RCC 7860 (cell line): ENCODE results near the gene PRKAG3.
A peak's percentile ranks its signal among the peaks of the same experiment; 100 is the strongest.
"Not testable (repeated sequence)": the region's sequence is repeated elsewhere in the genome, so short reads cannot be mapped to it uniquely, and the experiment has no call there.

ENCODE experiments used
- DNase-seq: peaks from one replicate; pipeline ENCODE4 v3.0.0-alpha.2; 2015; ENCODE audit warnings: low spot score
- FAIRE-seq: peaks from 2 replicates; lab custom pipeline; 2012; peaks lifted over from hg19 to GRCh38; lab: Jason Lieb, UNC

Gene PRKAG3

DNA sequence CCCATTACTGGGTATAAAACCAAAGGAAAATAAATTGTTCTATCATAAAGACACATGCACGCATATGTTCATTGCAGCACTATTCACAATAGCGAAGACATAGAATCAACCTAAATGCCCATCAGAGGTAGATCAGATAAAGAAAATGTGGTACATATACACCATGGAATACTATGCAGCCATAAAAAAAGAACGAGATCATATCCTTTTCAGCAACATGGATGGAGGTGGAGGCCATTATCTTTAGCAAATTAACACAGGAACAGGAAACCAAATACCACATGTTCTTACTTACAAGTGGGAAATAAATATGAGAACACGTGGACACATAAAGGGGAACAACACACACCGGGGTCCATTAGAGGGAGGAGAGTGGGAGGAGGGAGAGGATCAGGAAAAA is 12.7 kb upstream of the PRKAG3 start:
- not testable (repeated sequence) for DNase-seq, FAIRE-seq

DNA sequence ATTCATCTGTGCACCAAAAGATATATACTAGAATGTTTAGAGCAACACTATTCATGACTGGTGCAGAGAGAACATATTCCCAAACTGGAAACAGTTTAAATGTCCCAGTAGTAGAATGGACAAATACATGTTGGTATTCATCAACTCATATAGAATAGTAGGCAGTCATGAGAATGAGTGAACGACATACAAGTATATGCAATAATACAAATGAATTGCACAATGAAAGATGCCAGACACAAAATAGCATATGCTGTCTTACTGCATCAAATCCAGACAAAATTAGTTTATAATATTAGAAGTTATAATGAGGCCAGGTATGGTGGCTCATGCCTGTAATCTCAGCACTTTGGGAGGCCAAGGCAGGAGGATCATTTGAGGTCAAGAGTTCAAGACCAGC is 8.3 kb upstream of the PRKAG3 start:
- FAIRE-seq (no peak), DNase-seq (no peak)

DNA sequence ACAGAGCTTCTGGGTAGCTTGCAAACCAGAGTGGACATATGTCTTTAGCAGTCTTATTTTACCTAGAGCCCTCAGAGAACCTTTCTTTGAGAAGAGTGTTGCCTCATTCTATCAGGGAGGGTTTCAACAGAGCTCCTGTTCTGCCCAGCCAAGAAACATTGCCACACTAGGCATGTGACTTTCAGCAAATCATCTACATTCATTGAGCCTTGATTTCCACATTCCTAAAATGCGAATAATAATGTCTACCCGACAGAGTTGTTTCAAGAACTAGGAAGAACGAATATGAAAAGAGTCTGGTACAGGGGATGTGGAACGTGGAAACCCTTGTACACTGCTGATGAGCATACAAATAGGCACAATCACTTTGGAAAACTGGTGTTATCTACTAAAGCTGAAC is 7.8 kb upstream of the PRKAG3 start:
- FAIRE-seq (no peak), DNase-seq (no peak)

DNA sequence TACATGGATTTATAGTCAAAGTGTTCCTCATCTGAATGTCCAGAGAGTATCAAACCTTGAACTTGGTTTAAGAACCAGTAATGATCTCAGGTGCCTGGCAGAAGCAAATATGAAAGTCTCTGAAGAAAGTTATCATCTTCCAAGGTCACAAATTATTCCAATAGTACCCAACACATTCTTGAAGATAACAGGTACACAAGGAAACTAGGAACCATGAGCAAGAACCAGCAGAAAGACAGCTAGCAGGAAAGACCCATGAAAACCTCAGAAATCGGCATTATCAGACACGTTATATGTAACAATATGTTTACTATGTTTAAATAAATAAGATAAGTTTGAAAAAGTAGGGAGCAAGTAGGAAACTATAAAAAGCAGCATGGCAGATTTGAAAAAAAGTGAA is 5.9 kb upstream of the PRKAG3 start:
- FAIRE-seq (no peak), DNase-seq (no peak)

DNA sequence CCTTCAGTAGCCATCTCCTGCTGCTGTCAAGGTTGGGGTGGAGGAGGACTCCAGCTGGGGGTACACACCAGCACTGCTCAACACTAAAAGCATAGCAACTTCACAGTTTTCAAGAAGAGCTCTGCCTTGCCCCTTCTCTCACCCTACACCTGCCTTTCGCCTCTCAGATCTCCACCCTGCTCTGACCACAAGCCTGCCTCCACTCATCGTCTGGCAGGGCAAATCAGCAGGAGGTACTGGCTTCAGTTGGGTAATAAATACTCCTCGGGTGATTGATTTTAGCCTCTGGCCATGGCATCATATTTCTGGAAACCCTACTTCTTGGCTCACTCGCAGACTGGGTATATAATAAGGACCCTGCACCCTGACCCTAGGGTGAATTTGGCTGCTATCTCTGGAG is 3.1 kb upstream of the PRKAG3 start:
- DNase-seq: no peak
- FAIRE-seq: no peak

DNA sequence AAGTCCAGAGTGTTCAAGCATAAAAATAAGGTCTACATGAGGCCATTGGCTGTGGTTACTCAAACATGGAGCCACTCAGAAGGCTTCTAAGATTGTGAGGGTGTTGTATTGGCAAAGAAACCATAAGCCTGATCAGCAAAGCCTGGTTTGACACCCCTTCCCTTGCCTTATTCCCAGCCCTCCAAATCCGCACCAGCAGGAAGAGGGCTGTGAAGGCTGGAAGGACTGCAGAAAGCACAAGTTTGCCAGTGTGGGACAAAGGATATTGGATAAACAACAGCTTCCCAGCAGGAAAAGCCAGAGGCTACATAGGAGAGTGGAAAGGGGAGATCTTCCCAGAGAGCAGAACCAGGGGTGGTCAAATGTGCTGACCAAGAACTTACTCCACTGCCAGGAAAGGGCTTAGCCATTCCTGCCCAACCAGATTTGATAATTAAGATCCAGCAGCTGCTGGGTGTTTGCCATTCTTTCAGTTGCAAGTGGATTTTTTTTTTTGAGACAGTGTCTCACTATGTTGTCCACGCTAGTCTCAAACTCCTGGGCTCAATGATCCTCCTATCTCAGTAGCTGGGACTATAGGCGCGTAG is 1.5 kb upstream of the PRKAG3 start:
- FAIRE-seq (no peak), DNase-seq (no peak)

DNA sequence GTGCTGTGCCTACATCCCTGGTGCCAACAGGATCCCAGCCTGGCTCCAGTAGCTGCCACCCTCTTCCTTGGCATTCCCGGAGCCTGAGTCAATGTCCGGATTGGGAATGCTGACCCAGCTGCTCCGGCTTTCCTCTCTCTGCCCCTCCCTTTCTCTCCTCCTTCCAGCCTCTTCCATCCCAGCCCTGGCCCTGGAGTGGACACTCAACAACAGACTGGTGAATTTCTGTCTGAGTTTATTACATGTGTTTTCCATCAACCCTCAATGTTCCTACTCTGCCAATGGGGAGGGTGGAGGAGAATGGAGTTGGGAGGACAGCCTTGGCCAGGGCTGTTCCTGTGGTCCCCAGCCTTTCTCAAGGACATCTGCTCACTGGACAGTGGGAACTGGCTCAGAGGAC is 917 bp upstream of the PRKAG3 start:
- DNase-seq (peak; percentile 56), FAIRE-seq (peak; percentile 28)

DNA sequence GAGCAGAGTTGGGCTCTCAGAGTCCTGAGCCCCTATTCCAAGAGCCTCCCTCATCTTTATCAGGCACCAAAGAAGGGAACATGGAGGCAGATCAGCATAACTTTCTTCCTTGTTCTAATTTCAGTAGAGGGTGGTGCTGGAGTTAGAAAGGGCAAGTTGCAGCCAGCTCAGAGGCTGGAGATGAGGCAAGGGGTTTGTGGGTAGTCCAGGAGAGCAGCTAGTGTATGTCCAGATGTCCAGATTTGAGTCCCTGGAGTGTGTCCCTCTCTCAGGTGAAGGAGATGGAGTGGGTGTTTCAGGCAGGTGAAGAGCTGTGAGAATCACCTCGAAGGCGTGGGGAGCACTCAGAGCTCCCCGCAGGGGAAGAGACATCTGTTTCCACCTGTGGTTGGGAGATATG is 478 bp upstream of the PRKAG3 start:
- FAIRE-seq (no peak), DNase-seq (no peak)

DNA sequence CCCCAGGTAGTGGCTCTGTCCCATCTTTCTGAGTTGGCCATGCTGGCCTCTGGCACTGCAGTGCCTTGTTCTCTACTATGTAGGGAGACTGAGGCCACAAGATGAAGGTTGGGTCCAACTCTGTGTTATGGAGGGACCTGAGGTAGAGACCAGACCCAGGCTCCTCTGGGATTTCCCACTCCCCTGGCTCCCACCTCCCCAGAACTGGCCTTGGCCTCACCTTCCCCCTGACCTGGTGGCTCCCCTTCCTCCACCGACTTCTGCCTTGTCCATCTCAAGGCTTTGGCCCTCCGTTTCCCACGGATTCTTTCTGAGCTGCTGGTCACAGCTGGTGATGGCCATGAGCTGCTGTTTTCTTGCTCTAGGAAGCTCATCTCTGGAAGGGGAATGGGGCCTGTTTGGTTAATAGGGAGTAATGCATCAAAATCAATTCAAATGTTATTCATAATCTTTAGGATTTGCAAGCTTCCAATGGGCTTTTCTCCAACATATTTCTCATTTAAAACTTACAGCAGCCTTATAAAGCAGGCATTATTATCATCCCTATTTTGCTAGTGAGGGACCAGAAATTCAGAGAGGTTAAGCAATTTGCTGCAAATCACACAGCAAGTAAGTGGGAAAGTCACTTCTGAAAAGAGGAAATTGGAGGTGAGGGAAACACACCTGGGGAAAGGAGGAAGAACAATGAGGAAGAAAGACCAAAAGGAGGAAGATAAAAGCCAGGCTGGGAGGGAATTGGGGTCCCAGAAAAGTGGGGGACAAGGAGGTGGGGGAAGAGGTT is 887 bp downstream of the PRKAG3 start:
- DNase-seq (no peak), FAIRE-seq (no peak)

DNA sequence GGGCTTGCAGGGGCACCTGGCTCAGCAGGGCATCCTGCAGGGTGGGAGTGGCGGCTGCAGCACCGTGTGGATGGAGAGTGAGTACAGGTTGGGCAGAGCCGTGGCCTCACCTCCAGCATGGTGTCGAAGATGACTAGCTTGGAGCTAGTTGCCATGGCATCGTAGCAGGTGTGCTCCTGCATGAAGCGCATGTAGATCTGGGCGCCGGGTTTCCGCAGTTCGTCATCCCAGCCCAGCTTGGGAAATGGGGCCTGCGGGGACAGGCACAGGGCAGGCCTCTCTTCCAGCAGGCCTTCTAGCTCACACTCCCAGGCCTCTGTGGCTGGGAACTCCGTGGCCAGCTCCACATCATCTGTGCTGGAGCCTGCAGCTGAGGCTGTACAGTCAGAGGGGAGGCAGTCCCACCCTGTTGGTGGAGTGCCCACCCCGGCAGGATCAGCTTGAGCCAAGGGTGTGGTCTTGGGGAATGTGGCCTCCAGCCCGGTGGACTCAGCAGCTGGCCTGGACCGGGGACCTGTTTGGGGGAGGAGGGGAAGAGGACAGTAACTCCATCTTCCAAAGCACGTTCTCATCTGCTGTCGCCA is 1.6 kb downstream of the PRKAG3 start:
- DNase-seq (no peak), FAIRE-seq (no peak)

DNA sequence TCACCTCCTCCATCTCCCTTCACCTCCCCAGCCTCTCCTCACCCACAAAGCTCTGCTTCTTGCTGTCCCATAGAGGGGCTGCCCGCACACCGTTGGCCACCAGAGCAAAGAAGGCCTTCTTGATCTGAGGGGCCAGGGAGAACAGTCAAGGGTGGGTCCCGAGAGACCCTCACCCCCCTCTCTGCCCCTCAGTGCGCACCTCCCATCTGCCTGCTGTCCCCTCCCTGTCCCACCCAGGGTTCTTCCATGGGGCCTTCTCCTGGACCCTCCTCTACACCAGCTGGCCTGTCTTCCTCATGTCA is 3.2 kb downstream of the PRKAG3 start:
- DNase-seq: no peak
- no peak for FAIRE-seq

DNA sequence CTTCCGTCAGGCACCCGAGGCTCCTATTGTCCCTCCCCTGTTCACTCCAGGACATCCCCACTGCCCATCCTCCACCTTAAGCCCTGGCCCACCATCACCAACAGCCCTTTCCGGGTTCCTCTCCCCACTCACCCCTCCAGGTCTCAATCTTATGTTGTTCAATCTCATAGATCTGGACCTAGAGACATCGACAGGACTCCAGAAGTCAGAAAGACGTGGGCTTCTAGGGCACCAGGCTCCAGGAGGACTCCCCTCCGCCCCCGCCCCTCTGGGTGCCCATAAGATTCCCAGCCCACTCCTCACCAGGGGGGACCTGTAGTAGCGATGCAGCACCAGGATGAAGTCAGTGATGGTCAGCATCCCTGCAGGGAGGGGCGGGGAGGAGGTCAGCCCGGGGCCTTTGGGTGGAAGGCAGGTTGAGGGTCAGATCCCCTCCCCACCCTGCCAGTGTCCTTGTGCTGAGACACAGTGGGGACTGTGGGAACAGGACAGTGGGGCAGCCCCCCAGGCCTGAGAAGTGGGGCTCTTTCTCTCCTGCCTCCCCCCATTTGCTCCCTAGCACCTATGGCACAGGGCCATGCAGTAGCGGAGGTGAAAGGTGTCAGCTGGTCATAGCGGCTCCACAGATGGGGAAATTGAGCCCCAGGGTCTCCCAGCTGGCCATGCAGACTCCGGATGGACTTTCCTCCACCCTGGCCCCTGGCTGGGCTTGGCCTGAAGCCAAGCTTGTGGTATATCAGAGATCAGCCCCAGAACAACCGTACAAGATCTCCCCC is 3.7 kb downstream of the PRKAG3 start:
- no peak for FAIRE-seq
- DNase-seq: no peak

DNA sequence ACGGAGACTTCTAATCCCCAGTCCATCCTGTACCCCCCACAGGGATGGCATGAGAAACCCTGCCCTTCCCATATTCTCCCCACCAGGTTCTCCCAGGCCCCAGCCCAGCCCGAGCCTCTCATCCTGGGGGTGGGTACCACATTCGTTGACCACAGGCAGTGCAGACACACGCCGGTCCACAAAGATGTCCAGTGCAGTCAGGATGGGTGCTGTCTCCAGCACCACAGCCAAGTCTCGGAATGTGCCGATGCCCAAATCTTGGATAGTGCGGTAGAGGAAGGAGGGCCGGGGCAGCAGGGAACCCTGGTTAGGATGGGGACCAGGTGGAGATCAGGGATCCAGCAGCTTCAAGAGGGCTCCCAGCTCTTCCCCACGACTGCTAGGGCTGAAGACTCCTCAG is 4.8 kb downstream of the PRKAG3 start:
- DNase-seq: no peak
- no peak for FAIRE-seq

DNA sequence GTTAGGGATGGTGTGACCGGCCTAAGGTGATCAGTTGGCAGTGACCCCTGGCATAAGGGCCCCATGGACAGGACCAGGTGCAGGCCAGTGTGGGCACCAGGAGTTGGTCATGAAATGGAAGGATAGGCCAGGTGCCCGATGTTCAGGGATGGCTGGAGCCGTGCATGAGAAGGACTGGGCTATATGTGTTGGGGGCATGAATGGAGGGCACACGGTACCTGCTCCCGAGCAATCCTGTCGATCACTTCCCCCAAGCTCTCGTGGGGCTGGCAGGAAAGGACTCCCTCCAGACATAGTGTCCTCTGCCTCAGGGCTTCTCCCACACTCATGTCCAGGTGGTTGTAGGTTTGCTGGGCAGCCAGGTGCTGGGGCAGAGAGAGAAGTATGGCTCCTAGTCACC is 7.6 kb downstream of the PRKAG3 start:
- FAIRE-seq: no peak
- no peak for DNase-seq

DNA sequence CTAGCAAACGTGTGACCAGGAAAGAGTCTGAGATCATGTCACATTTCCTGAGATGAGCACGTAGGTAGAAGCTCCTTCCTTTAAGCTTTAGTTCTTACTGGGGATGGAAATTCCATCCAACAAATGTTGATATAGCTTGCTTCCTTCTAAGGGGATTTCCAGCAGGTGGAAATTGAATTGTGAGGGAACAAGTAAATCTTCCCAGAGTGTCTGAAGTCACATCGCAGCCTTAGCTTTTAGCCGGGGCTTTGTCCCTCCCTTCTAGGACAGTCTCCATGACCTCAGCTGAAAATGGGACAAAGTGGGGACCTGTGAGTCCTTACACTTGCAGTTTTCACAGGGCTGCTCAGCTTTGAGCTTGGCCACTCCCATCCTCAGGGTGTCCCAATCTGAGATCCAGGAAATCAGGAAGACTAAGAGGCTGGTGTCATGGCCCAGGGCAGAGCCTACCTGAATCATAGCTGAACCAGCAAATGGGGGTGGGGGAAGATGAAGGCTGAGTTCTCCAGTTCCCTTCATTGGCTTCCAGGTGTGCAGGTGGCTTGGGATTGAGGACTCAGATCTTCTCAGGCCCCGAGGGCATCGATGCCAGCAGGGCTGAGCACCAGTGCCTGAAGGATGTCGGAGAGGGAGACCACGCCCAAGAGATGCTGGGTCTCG is 8.3 kb downstream of the PRKAG3 start:
- no peak for DNase-seq
- no peak for FAIRE-seq

DNA sequence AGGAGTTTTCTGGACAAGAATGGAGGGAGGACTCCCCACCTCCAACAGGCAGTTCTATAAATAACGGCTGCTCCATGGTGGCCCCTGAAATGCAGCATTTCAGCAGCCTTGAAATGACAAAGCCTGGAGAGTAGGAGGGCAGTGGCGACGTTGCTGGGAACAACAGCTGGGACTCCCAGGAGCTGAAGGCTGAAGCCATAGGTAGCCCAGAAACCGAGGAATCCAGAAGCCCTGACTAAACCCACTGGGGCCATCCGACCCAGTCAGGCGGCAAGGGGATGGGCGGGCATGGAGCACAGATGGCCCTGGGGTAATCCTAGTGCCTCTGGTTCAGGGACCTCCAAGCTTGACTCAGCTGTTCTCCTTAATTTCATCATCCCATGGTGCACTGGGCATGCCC is 9.0 kb downstream of the PRKAG3 start:
- DNase-seq (no peak), FAIRE-seq (no peak)

DNA sequence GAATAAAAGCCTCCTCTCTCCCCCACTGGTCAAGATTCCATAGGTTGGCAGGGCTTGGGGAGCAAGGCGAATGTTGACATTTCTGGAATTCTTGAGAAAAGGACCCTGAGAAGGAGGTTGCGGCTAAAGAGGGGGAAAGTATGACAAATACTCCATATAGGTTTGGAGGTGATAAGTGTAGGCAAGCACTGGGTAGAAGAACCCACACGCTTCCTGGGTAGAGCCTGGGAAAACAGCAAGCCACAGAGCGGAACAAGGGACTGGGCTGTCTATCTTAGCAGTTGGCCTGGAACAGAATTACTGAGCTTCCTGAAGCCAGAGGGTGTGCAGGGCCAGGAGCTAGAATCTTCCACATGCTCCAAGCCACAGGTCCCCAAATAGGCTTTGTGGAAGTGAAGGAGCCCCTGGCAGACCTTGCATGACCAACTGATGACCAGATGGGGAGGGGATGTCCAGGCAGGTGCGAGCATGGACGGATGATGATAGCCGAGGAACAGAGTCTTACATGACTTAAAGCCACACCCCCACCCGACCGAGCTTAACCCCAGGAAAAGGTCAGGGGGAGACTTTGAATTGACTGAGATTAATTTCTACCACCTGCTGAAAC is 9.9 kb downstream of the PRKAG3 start:
- FAIRE-seq: no peak
- no peak for DNase-seq

DNA sequence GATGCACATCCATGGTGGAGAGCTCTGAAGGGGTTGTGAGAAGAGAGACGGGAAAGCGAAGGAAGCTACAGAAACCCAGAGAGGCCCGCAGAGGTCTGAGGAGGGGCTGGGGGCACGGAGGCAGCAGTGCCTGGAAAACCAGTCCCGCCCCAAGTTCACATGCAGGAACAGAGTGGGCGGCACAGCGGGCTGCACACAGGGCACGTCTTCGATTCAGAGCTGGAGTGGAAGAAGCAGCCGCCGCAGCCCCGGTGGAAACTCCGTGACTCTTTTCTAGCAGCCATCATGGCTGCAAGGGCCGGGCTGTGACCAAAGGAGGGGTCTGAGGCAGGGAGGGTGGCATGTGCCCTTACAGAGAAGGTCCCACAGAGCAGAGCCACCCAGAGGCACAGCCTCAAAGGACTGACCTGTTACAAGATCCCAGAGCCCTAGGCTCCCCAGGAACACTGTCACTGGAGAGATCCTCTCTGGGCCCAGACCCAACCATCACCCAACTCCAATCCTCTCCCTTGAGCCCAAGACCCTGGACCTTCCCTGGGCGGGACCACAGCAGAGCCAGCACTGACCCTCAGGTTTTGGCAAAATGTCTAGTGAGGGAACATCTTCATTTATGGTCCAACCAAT is 10.7 kb downstream of the PRKAG3 start:
- DNase-seq: no peak

DNA sequence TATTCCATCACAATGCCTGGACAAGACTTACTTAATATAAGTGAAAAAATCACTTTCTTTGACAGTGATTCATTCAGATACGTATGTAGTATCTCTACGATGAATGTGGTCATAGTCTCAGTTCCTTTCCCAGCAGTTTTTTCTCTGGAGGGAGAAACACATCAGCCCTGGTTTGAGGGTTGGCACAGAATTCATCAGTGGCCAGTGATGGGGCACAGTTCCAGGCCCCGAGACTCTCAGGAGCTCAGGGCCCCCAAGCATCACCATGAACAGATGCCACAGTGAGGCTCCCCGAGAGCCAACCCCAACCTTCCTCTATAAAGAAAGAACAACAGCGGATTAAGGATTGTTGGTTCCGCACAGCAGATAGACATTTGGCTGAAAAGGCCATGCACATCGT is 12.5 kb downstream of the PRKAG3 start:
- FAIRE-seq (no peak), DNase-seq (no peak)

More for the DNA sequence above, 10.7 kb downstream of the PRKAG3 start:
- FAIRE-seq: no peak

DNA sequence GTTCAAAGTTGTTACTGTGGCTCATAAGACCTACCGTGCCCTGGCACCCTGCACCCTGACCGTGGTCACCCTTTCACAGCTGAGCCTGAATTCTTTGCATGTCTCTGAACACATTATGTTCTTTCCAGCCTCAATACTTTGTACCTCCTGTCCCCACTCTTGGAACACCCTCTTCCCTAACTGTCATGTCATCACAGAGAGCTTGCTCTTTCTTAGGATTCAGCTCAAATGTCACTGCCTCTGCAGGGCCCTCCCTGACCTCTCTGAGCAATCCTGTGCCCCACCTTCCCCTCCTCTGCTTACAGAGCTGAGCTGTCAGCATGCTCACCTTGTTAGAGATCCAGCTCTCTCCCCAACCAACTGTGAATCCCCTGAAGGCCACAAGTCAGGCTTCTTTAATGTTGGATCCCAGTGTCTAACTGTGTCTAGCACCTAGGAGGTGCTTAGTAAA is 15.0 kb downstream of the PRKAG3 start:
- DNase-seq: no peak
- FAIRE-seq: no peak
